Sigmoid colon (tissue), 7 donors: ENCODE results near the gene TOM1L2. TPM values are rescaled to one million over a fixed set of nuclear protein-coding genes. Genes with fewer than 3 reads are reported as not detected.
A peak's percentile ranks its signal among the peaks of the same experiment; 100 is the strongest.
"Not testable (repeated sequence)": the region's sequence is repeated elsewhere in the genome, so short reads cannot be mapped to it uniquely, and the experiment has no call there.

Experiments used
- DNase-seq: peaks from one replicate; pipeline ENCODE4 v3.0.0-alpha.2; 2019
- H3K27ac ChIP-seq, 4 donors: fragments of 200-600 bp; sonication (generic); one replicate each; pipeline ENCODE4 v1.5.1; 2016 to 2019; ENCODE audit warnings: mild to moderate bottlenecking in 1 of 4
- H3K27me3 ChIP-seq, 3 donors: fragments of 200-600 bp; sonication (generic); one replicate each; pipeline ENCODE4 v1.5.1; 2019; ENCODE audit warnings: mild to moderate bottlenecking in 1 of 3
- H3K36me3 ChIP-seq, 4 donors: fragments of 200-600 bp; sonication (generic); one replicate each; pipeline ENCODE4 v1.5.1; 2016 to 2019
- H3K4me1 ChIP-seq, 4 donors: fragments of 200-600 bp; sonication (generic); one replicate each; pipeline ENCODE4 v1.5.1; 2017 to 2019
- H3K4me3 ChIP-seq, 4 donors: fragments of 200-600 bp; sonication (generic); one replicate each; pipeline ENCODE4 v1.5.1; 2017 to 2019; ENCODE audit warnings: mild to moderate bottlenecking in 2 of 4, moderate library complexity in 1 of 4
- H3K9me3 ChIP-seq, 4 donors: fragments of 200-600 bp in 3 of 4; sonication (generic) in 3 of 4; one replicate each; pipeline versions ENCODE4 v1.5.1 to v1.6.1; 2013 to 2019
- CTCF ChIP-seq, 4 experiments: fragments of 450-650 bp in 3 of 4; fragments of 200-600 bp in 1 of 4; IDR thresholded peaks; one replicate each; pipeline ENCODE4 v1.5.1; 2016 to 2019; ENCODE audit warnings: antibody characterized with exemption in 4 of 4, mild to moderate bottlenecking in 3 of 4, moderate library complexity in 2 of 4
- EP300 ChIP-seq, 4 donors: sonication (generic); formaldehyde crosslinking; IDR thresholded peaks; one replicate each; pipeline ENCODE4 v1.6.1; 2017; ENCODE audit warnings: antibody characterized with exemption in 4 of 4
- POLR2A ChIP-seq, 2 donors: fragments of 450-650 bp; IDR thresholded peaks; one replicate each; pipeline ENCODE4 v1.6.1; 2016; ENCODE audit warnings: antibody characterized with exemption in 2 of 2, mild to moderate bottlenecking in 2 of 2, moderate library complexity in 2 of 2
- POLR2AphosphoS5 ChIP-seq, 4 donors: sonication (generic); formaldehyde crosslinking; IDR thresholded peaks; one replicate each; pipeline ENCODE4 v1.6.1; 2017; ENCODE audit warnings: antibody characterized with exemption in 4 of 4
- WGBS, 2 donors: extraction: QIAGEN DNeasy Blood & Tissue Kit; methylation state at CpG; one replicate each; pipeline ENCODE4 v1.1.7; 2013; 5-methylcytosine and 5-hydroxymethylcytosine counted together
- intact Hi-C: fragments of 100-400 bp; cut with DNase I; formaldehyde crosslinking; loops from one replicate; pipeline ENCODE4 v1.15.1; 2023
- polyA plus RNA-seq, 3 donors: library from polyadenylated mRNA; stranded (reverse); fragments of 200-250 nt; gene quantifications; one replicate each; pipeline ENCODE4 v1.2.3, GENCODE V29; 2013
- total RNA-seq, 4 donors: library from RNA; depleted of rRNA; stranded (reverse); fragments of >200 nt; gene quantifications; one replicate each; pipeline ENCODE4 v1.1.0, GENCODE V29; 2016
- donor health status: healthy with polysubstance abuse.
- donor health status: Bipolar disorder and iron deficiency.
- donor health status: healthy.

The TOM1L2 gene
- total and polyA plus RNA-seq, 7 donors = 13.8 to 215 (median 43.3) TPM

- Histone ChIP-seq H3K27me3 (no peaks in the 10 kb centered on the region), H3K4me3 (no peak overlapping the region), H3K9me3 (no peaks in the 10 kb centered on the region), H3K4me1 (no peaks in the 10 kb centered on the region), H3K36me3 (no peaks in the 10 kb centered on the region), H3K27ac (no peak overlapping the region)
- intact Hi-C loops = no loop called here
- 87% methylated on average over 9 of the region's 9 CpGs for WGBS, 2 donors
- DNase-seq = no peak
- no peak for TF ChIP-seq EP300 (IDR thresholded peaks at IDR 0.05)
- no peak for TF ChIP-seq CTCF (IDR thresholded peaks at IDR 0.05)
- no peak for TF ChIP-seq POLR2A (IDR thresholded peaks at IDR 0.05)
- TF ChIP-seq POLR2AphosphoS5 (IDR thresholded peaks at IDR 0.05) = no peak
Observed at GRCh38 chr17:17999364-18000029, 27.3 kb upstream of the TOM1L2 start.

- Histone ChIP-seq H3K4me3 (no peak overlapping the region), H3K36me3 (no peaks in the 10 kb centered on the region), H3K27ac (no peak overlapping the region), H3K4me1 (no peaks in the 10 kb centered on the region), H3K27me3 (no peaks in the 10 kb centered on the region), H3K9me3 (no peaks in the 10 kb centered on the region)
- 94 to 98% methylated on average over 8 of the region's 8 CpGs for WGBS, 2 donors
- TF ChIP-seq POLR2AphosphoS5 (IDR thresholded peaks at IDR 0.05) (no peak), CTCF (IDR thresholded peaks at IDR 0.05) (no peak), POLR2A (IDR thresholded peaks at IDR 0.05) (no peak), EP300 (IDR thresholded peaks at IDR 0.05) (no peak)
- intact Hi-C loops = no loop called here
- DNase-seq = no peak
Observed at GRCh38 chr17:17998934-17999333, 26.7 kb upstream of the TOM1L2 start.

GRCh38 chr17:17995887-17996286 lies 23.7 kb upstream of the TOM1L2 start:
- H3K27me3 ChIP-seq, H3K9me3 ChIP-seq, H3K4me1 ChIP-seq, H3K36me3 ChIP-seq, intact Hi-C loops, H3K27ac ChIP-seq, DNase-seq, H3K4me3 ChIP-seq: not testable (repeated sequence)
- WGBS, 2 donors = 95% methylated on average over 8 of the region's 8 CpGs

GRCh38 chr17:17994271-17995069 lies 22.3 kb upstream of the TOM1L2 start:
- DNase-seq = no peak
- WGBS, 2 donors = 71 to 77% methylated on average over 18 of the region's 18 CpGs
- intact Hi-C loops = no loop called here
- Histone ChIP-seq H3K4me3 (no peak overlapping the region), H3K27me3 (no peaks in the 10 kb centered on the region), H3K9me3 (no peaks in the 10 kb centered on the region), H3K36me3 (no peaks in the 10 kb centered on the region), H3K27ac (no peak overlapping the region), H3K4me1 (no peaks in the 10 kb centered on the region)
- TF ChIP-seq CTCF (IDR thresholded peaks at IDR 0.05) (peak in 1 of 4 experiments; percentile 9), EP300 (IDR thresholded peaks at IDR 0.05) (no peak)

GRCh38 chr17:17993852-17994251 lies 21.7 kb upstream of the TOM1L2 start:
- H3K36me3 ChIP-seq = peaks cover 0 to under 1% (median 0%) of the 10 kb centered on the region in 4 donors
- H3K27ac ChIP-seq = no peak overlapping the region
- no peaks in the 10 kb centered on the region for H3K4me1 ChIP-seq
- H3K9me3 ChIP-seq = no peaks in the 10 kb centered on the region
- DNase-seq = no peak
- WGBS, 2 donors = 95 to 97% methylated on average over 12 of the region's 12 CpGs
- H3K27me3 ChIP-seq = no peaks in the 10 kb centered on the region
- no peak for TF ChIP-seq POLR2A (IDR thresholded peaks at IDR 0.05)
- no peak for TF ChIP-seq CTCF (IDR thresholded peaks at IDR 0.05)
- TF ChIP-seq POLR2AphosphoS5 (IDR thresholded peaks at IDR 0.05) = no peak
- no peak for TF ChIP-seq EP300 (IDR thresholded peaks at IDR 0.05)
- no peak overlapping the region for H3K4me3 ChIP-seq
- intact Hi-C loops = loop anchor here (2.0 kb wide), 1 partner anchor 31 kb away; no protein-coding TSS in a partner anchor
